ENCODE measurements around the gene OR1L6.

Gene OR1L6

GRCh38 chr9:122742003-122742402 lies at the start of gene OR1L6:
OR1L6 (plus strand) TSS chr9:122742303; CDS start chr9:122749848, 7,545 bp downstream.
- no peak within 1 kb of the TSS for H3K4me3 Mint-ChIP-seq
- H3K36me3 Mint-ChIP-seq (ENCODE audit: low read depth), result no peaks in the 10 kb centered on the region
- no peaks in the 10 kb centered on the region for H3K4me1 Mint-ChIP-seq (ENCODE audit: low read depth)
- H3K27ac Mint-ChIP-seq, result no peak within 1 kb of the TSS
- H3K9me3 Mint-ChIP-seq, result peaks cover 15% of the 10 kb centered on the region
- H3K27me3 Mint-ChIP-seq, result no peaks in the 10 kb centered on the region
- no peak for DNase-seq

DNA sequence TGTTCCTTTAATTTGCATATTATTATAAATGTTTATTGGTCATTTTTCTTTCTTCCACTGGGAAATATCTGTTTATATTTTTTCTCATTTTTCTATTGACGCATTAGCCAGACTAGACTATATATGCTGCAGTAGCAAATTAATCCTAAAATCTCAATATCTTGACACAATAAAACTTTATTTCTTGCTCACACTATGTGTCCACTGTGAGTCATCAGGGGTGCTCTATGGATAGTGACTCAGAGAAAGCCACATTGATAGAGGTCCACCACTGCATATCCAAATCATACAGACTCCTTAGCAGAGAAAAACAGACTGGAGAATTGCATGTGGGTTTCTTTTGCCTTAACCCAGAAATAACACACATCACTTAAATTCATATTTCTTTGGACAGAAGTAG lies 46.4 kb upstream of the OR1L6 start:
- Mint-ChIP-seq H3K27me3 (peaks cover under 1% of the 10 kb centered on the region), H3K27ac (no peak overlapping the region), H3K36me3 (ENCODE audit: low read depth) (no peaks in the 10 kb centered on the region), H3K4me3 (no peak overlapping the region), H3K9me3 (peaks cover 23% of the 10 kb centered on the region), H3K4me1 (ENCODE audit: low read depth) (no peaks in the 10 kb centered on the region)
- DNase-seq, result no peak

DNA sequence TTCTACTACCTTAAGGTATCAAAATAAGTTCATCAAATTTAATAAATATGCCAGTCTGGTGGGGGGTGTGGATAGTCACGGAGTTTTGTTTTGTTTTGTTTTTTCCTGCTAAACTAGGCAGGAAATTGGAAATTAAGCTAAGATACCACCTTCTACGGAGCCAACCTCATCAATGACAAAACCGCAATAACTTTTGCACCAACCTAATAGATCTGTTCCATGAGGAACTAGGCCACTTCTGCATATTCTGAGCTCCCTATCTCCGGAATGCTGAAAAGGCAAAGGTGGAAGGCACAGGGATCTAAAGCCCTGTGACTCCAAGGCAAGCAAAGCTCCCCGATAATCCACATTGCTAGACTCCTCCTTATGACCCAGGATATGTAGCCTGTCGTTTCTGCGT lies 24.1 kb upstream of the OR1L6 start:
- Mint-ChIP-seq H3K27me3 (no peaks in the 10 kb centered on the region), H3K9me3 (peaks cover 35% of the 10 kb centered on the region), H3K4me3 (no peak overlapping the region), H3K27ac (no peak overlapping the region), H3K36me3 (ENCODE audit: low read depth) (no peaks in the 10 kb centered on the region), H3K4me1 (ENCODE audit: low read depth) (no peaks in the 10 kb centered on the region)
- DNase-seq, result no peak

- Mint-ChIP-seq H3K27me3 (no peaks in the 10 kb centered on the region), H3K4me1 (ENCODE audit: low read depth) (no peaks in the 10 kb centered on the region), H3K4me3 (no peak overlapping the region), H3K9me3 (peaks cover 46% of the 10 kb centered on the region), H3K36me3 (ENCODE audit: low read depth) (no peaks in the 10 kb centered on the region), H3K27ac (no peak overlapping the region)
- DNase-seq, result no peak
Observed at GRCh38 chr9:122719218-122719617, 22.9 kb upstream of the OR1L6 start.

GRCh38 chr9:122723690-122724089 lies 18.4 kb upstream of the OR1L6 start, which contains the start of gene OR1L4:
OR1L4 (plus strand) TSS chr9:122723990; CDS start chr9:122723990, 0 bp downstream.
- no peak for DNase-seq
- no peak within 1 kb of the TSS for H3K27ac Mint-ChIP-seq
- peaks cover 9% of the 10 kb centered on the region for H3K36me3 Mint-ChIP-seq (ENCODE audit: low read depth)
- H3K9me3 Mint-ChIP-seq, result peaks cover 54% of the 10 kb centered on the region
- H3K4me3 Mint-ChIP-seq, result no peak within 1 kb of the TSS
- no peaks in the 10 kb centered on the region for H3K4me1 Mint-ChIP-seq (ENCODE audit: low read depth)
- no peaks in the 10 kb centered on the region for H3K27me3 Mint-ChIP-seq

DNA sequence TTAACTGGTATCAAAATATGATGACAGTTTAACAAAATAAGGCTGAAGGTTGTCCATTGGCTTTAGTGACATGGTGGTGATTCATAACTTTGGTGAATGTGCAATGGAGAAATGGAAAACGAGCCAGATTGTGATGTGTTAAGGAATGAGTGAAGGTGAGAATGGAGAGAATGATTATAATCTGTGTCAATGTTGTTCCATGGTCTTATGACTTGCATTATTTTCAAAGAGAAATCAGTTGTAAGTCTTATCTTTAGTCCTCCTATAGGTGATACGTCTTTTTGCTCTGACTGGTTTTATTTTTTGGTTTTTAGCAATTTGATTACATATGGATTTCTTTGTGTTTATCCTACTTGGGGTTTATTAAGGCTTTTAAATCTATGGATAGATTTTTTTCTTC lies 12.7 kb downstream of the OR1L6 start:
- H3K4me3 Mint-ChIP-seq, result no peak overlapping the region
- peaks cover 28% of the 10 kb centered on the region for H3K9me3 Mint-ChIP-seq
- no peak for DNase-seq
- H3K27me3 Mint-ChIP-seq, result peaks cover 1% of the 10 kb centered on the region
- no peaks in the 10 kb centered on the region for H3K36me3 Mint-ChIP-seq (ENCODE audit: low read depth)
- H3K4me1 Mint-ChIP-seq (ENCODE audit: low read depth), result no peaks in the 10 kb centered on the region
- H3K27ac Mint-ChIP-seq, result no peak overlapping the region

DNA sequence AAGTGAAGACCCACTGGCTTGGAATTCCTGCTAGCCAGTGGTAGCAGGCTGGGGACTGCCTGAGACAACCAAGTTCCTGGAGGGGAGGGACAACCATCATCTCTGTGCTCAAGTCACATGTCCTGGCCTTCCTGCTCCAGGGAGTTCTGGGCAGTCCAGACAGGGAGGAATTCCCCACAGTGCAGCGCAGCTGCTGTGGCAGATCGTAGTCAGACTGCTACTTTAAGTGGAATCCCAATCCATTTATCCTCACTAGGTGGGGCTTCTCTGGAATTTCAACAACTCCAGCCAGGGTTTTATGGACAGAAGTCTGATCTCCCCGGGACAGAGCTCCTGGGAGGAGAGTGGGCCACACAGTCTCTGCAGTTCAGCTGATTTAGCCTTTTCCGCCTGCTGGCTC lies 25.7 kb downstream of the OR1L6 start:
- peaks cover 35% of the 10 kb centered on the region for H3K9me3 Mint-ChIP-seq
- no peaks in the 10 kb centered on the region for H3K36me3 Mint-ChIP-seq (ENCODE audit: low read depth)
- H3K4me3 Mint-ChIP-seq, result no peak overlapping the region
- no peak for DNase-seq
- no peaks in the 10 kb centered on the region for H3K27me3 Mint-ChIP-seq
- no peak overlapping the region for H3K27ac Mint-ChIP-seq
- H3K4me1 Mint-ChIP-seq (ENCODE audit: low read depth), result no peaks in the 10 kb centered on the region

- DNase-seq, result no peak
- no peak overlapping the region for H3K4me3 Mint-ChIP-seq
- H3K36me3 Mint-ChIP-seq (ENCODE audit: low read depth), result no peaks in the 10 kb centered on the region
- no peaks in the 10 kb centered on the region for H3K4me1 Mint-ChIP-seq (ENCODE audit: low read depth)
- H3K27ac Mint-ChIP-seq, result no peak overlapping the region
- peaks cover 8% of the 10 kb centered on the region for H3K9me3 Mint-ChIP-seq
- no peaks in the 10 kb centered on the region for H3K27me3 Mint-ChIP-seq
Observed at GRCh38 chr9:122777052-122777451, 34.9 kb downstream of the OR1L6 start.

DNA sequence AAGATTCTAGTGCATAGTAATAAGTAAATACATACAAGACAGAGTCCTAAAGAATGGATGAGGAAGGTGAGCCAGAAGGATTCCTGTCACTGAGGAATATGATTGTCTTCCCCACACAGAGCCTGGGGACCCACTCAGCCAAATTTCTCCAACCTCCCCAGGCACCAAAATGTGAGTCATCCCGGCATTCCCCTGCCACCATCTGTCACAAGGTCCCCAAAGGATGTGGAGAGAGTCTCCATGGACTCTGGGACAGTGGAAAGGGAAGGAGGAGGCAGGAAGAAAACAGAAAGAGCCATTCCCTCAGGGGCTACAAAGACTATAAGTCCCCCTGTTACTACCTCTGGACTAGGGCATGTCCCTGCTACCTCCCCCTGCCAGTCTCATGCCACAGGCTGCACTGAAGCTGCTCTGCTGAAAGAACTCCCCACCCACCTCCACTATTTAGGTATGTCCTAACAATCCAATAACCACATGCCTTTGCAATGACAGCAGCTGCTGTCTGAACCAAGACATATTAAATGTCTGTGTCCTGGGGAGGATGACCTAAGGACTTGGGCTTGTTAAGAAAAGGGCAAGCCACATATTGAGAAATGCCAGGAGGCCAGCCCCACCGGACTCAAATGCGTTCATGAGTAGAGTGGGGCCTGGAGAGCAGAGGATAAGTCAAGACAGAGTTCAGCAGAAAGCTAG lies 36.0 kb downstream of the OR1L6 start:
- Mint-ChIP-seq H3K27me3 (no peaks in the 10 kb centered on the region), H3K36me3 (ENCODE audit: low read depth) (no peaks in the 10 kb centered on the region), H3K4me1 (ENCODE audit: low read depth) (no peaks in the 10 kb centered on the region), H3K9me3 (peaks cover 2% of the 10 kb centered on the region), H3K4me3 (no peak overlapping the region), H3K27ac (no peak overlapping the region)
- no peak for DNase-seq

DNA sequence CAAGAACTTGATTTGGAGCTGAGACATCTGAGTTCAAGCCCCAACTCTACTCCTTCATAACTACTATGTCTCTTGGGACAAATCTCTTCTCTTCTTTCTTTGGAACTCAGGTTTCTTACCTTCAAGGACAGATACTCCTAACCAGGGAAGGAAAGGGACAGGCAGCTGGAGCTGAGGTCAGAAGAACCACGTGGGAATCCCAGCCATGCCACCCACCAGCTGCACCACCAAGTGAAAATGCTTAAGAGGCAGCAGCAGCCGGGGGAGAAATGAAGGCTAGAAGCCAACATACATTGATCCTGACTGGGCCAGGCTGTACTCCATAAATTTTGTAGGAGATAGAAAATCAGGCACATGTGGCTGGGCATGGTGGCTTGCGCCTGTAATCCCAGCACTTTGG lies 37.1 kb downstream of the OR1L6 start:
- Mint-ChIP-seq H3K36me3 (ENCODE audit: low read depth) (no peaks in the 10 kb centered on the region), H3K4me3 (no peak overlapping the region), H3K27me3 (no peaks in the 10 kb centered on the region), H3K9me3 (no peaks in the 10 kb centered on the region), H3K27ac (no peak overlapping the region), H3K4me1 (ENCODE audit: low read depth) (no peaks in the 10 kb centered on the region)
- no peak for DNase-seq

DNA sequence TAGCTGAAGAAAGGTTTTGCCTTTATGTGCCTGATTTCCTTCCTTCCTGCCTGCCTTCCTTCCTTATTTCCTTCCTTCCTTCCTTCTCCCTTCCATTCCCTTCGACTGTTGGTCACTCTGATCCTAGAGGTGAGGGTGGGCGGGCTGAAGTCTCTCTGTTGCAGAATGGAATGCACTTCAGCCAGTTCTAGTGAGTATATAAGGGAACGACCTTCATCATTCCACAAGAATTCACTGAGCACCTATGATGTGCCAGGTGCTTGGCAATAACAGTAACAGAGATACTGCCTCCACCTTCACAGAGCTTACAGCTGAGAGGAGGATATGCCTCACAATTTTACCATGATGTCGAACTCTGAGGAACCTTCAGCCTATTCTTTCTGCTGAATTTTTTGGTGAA lies 37.9 kb downstream of the OR1L6 start:
- H3K27me3 Mint-ChIP-seq, result no peaks in the 10 kb centered on the region
- no peaks in the 10 kb centered on the region for H3K9me3 Mint-ChIP-seq
- no peak overlapping the region for H3K27ac Mint-ChIP-seq

GRCh38 chr9:122781671-122782070 lies 39.6 kb downstream of the OR1L6 start:
- DNase-seq, result no peak
- Mint-ChIP-seq H3K27ac (no peak overlapping the region), H3K4me3 (no peak overlapping the region), H3K4me1 (ENCODE audit: low read depth) (no peaks in the 10 kb centered on the region), H3K36me3 (ENCODE audit: low read depth) (no peaks in the 10 kb centered on the region), H3K9me3 (no peaks in the 10 kb centered on the region), H3K27me3 (no peaks in the 10 kb centered on the region)

More for the DNA sequence above, 37.9 kb downstream of the OR1L6 start:
- H3K4me1 Mint-ChIP-seq (ENCODE audit: low read depth), result no peaks in the 10 kb centered on the region
- no peak overlapping the region for H3K4me3 Mint-ChIP-seq
- no peak for DNase-seq
- no peaks in the 10 kb centered on the region for H3K36me3 Mint-ChIP-seq (ENCODE audit: low read depth)

- H3K4me3 Mint-ChIP-seq, result no peak overlapping the region
- no peak overlapping the region for H3K27ac Mint-ChIP-seq
- H3K27me3 Mint-ChIP-seq, result no peaks in the 10 kb centered on the region
- no peaks in the 10 kb centered on the region for H3K4me1 Mint-ChIP-seq (ENCODE audit: low read depth)
- DNase-seq, result no peak
- no peaks in the 10 kb centered on the region for H3K36me3 Mint-ChIP-seq (ENCODE audit: low read depth)
- H3K9me3 Mint-ChIP-seq, result no peaks in the 10 kb centered on the region
Observed at GRCh38 chr9:122785269-122785668, 43.2 kb downstream of the OR1L6 start.

DNA sequence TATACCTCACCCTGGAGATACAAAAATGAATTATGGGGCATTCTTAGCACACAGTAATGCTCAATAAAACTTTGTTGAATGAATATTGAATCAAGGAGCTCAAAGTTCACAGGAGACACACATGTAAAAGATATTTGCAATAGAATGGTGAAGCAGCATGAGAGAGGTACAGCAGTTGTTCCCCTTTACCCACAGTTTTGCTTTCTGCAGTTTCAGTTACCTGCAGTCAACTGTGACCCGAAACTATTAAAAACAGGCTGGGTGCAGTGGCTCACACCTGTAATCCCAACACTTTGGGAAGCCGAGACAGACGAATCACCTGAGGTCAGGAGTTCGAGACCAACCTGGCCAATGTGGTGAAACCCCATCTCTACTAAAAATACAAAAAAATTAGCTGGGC lies 44.2 kb downstream of the OR1L6 start:
- no peak for DNase-seq
- no peak overlapping the region for H3K27ac Mint-ChIP-seq
- no peaks in the 10 kb centered on the region for H3K27me3 Mint-ChIP-seq
- H3K9me3 Mint-ChIP-seq, result no peaks in the 10 kb centered on the region
- H3K4me1 Mint-ChIP-seq (ENCODE audit: low read depth), result no peaks in the 10 kb centered on the region
- H3K36me3 Mint-ChIP-seq (ENCODE audit: low read depth), result no peaks in the 10 kb centered on the region
- no peak overlapping the region for H3K4me3 Mint-ChIP-seq

GRCh38 chr9:122788831-122789230 lies 46.7 kb downstream of the OR1L6 start, which contains the start of gene OR5C1:
OR5C1 (plus strand) TSS chr9:122788933; CDS start chr9:122788933, 0 bp downstream.
- Mint-ChIP-seq H3K9me3 (no peaks in the 10 kb centered on the region), H3K27me3 (no peaks in the 10 kb centered on the region), H3K27ac (no peak within 1 kb of the TSS), H3K36me3 (ENCODE audit: low read depth) (no peaks in the 10 kb centered on the region), H3K4me3 (no peak within 1 kb of the TSS), H3K4me1 (ENCODE audit: low read depth) (no peaks in the 10 kb centered on the region)
- DNase-seq, result no peak
